Measurements from ENCODE around the gene PSME3IP1. TPM values are rescaled to one million over a fixed set of nuclear protein-coding genes. Genes with fewer than 3 reads are reported as not detected.

Gene PSME3IP1
- total RNA-seq, 1 experiment from 2014 or later = 103 TPM

DNA sequence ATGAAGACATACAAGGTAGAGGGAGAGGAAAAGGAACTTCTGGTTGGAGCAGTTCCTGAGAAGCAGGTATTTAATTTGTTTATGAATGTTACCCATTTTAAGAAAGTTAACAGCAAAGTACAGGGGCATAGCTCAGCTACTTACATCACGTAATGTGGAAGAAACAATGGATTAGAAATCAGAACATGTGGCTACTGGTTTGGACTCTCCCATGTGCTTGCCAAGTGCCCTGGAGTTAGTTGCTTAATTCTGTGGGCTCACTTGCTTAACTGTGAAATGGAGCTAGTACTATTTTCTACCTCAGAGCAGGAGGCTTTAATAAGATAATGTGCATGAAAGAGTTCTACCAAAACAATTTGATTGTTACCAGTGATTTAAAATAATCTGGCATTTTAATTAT is 27.6 kb upstream of the PSME3IP1 start:
- Mint-ChIP-seq H3K27me3 (ENCODE audit: low read depth) (no peaks in the 10 kb centered on the region), H3K36me3 (ENCODE audit: insufficient read depth in 1 of 3, low read depth in 3 of 3) (peaks cover 39 to 77% (median 58%) of the 10 kb centered on the region in 3 experiments), H3K4me3 (no peak overlapping the region), H3K4me1 (no peaks in the 10 kb centered on the region), H3K27ac (no peak overlapping the region), H3K9me3 (no peaks in the 10 kb centered on the region)
- DNase-seq = no peak
- no peaks in the 10 kb centered on the region for H4K20me1 ChIP-seq (ENCODE audit: control insufficient read depth, insufficient read depth, insufficient read length)
- no peak overlapping the region for H3K18ac ChIP-seq (ENCODE audit: insufficient read length, low read depth, low read length)
- no peaks in the 10 kb centered on the region for H3K9me3 ChIP-seq (ENCODE audit: control insufficient read depth, low read depth, low read length)
- WGBS (ENCODE audit: extremely low coverage, insufficient read length, low lambda C conversion rate) = no CpG with 5 or more reads among the region's 1 CpG
- no peak overlapping the region for H3K27ac ChIP-seq (ENCODE audit: insufficient read length, low read depth, low read length)
- TF ChIP-seq, protein P1, sequence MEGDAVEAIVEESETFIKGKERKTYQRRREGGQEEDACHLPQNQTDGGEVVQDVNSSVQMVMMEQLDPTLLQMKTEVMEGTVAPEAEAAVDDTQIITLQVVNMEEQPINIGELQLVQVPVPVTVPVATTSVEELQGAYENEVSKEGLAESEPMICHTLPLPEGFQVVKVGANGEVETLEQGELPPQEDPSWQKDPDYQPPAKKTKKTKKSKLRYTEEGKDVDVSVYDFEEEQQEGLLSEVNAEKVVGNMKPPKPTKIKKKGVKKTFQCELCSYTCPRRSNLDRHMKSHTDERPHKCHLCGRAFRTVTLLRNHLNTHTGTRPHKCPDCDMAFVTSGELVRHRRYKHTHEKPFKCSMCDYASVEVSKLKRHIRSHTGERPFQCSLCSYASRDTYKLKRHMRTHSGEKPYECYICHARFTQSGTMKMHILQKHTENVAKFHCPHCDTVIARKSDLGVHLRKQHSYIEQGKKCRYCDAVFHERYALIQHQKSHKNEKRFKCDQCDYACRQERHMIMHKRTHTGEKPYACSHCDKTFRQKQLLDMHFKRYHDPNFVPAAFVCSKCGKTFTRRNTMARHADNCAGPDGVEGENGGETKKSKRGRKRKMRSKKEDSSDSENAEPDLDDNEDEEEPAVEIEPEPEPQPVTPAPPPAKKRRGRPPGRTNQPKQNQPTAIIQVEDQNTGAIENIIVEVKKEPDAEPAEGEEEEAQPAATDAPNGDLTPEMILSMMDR (conservative IDR thresholded peaks at IDR 0.05) = no peak
- no peak overlapping the region for H3T11ph ChIP-seq (ENCODE audit: low read length)
- no peak overlapping the region for H4K91ac ChIP-seq (ENCODE audit: insufficient read length, low read depth, low read length)
- H3K79me2 ChIP-seq (ENCODE audit: insufficient read depth, low read length) = no peaks in the 10 kb centered on the region
- no peak overlapping the region for H2AK5ac ChIP-seq (ENCODE audit: insufficient read length, low read length)
- H3K56ac ChIP-seq (ENCODE audit: insufficient read length, low read depth, low read length) = no peak overlapping the region
- H2BK5ac ChIP-seq (ENCODE audit: insufficient read length, low read length) = no peak overlapping the region
- no peaks in the 10 kb centered on the region; the same call in 1 of the 2 replicates for H3K27me3 ChIP-seq (ENCODE audit: insufficient read depth, low read length)
- no peaks in the 10 kb centered on the region for H3K79me1 ChIP-seq (ENCODE audit: insufficient read depth, low read depth, low read length, poor library complexity, severe bottlenecking)
- H4K5ac ChIP-seq (ENCODE audit: insufficient read length, low read depth, low read length) = no peak overlapping the region
- no peak overlapping the region for H3K14ac ChIP-seq (ENCODE audit: insufficient read depth, low read length)
- H3K4ac ChIP-seq (ENCODE audit: low read depth, low read length) = no peak overlapping the region
- H3K9ac ChIP-seq (ENCODE audit: extremely low read depth, insufficient read length, low read length) = no peak overlapping the region
- no peaks in the 10 kb centered on the region for H3K4me1 ChIP-seq (ENCODE audit: insufficient read depth, low read length)
- no peak overlapping the region for H2BK15ac ChIP-seq (ENCODE audit: low read depth, low read length)
- H3K4me2 ChIP-seq (ENCODE audit: insufficient read depth, insufficient read length, low read length) = no peak overlapping the region
- H2AFZ ChIP-seq (ENCODE audit: low read length) = no peak overlapping the region
- no peaks in the 10 kb centered on the region for H3K23me2 ChIP-seq (ENCODE audit: insufficient read length, low read depth, low read length, poor library complexity, severe bottlenecking)
- no peak overlapping the region for H2BK120ac ChIP-seq (ENCODE audit: low read depth, low read length, poor library complexity, severe bottlenecking)
- no peak overlapping the region for H2BK20ac ChIP-seq (ENCODE audit: low read depth, low read length, poor library complexity, severe bottlenecking)
- no peak overlapping the region for H3K23ac ChIP-seq (ENCODE audit: insufficient read length, low read depth, low read length)
- H2BK12ac ChIP-seq (ENCODE audit: insufficient read length, low read depth, low read length) = no peak overlapping the region
- H4K8ac ChIP-seq (replicated peaks; ENCODE audit: insufficient read length, low read depth, low read length) = no peak overlapping the region

All from H9 (cell line).